Astrocyte (in vitro differentiated cells and primary cell): Measurements from ENCODE around the gene VPS13D.

Source experiments
- CTCF ChIP-seq: IDR thresholded peaks from 2 replicates; pipeline ENCODE4 v1.5.1; 2011; ENCODE audit warnings: low read depth, mild to moderate bottlenecking, inconsistent platforms, low read length, moderate library complexity; ENCODE audit not compliant: insufficient read depth
- EZH2 ChIP-seq: IDR thresholded peaks from 2 replicates; pipeline ENCODE4 v1.6.1; 2012; ENCODE audit warnings: mild to moderate bottlenecking, low read length, inconsistent platforms; ENCODE audit not compliant: insufficient read depth

GRCh38 chr1:12529640-12530174 is 299.9 kb downstream of the VPS13D start:
- TF ChIP-seq CTCF (no peak), EZH2 (no peak)
